Uterus (tissue), 4 donors: ENCODE measurements around the gene PYGO2. TPM values are rescaled to one million over a fixed set of nuclear protein-coding genes. Genes with fewer than 3 reads are reported as not detected.

Experiments
- DNase-seq, 2 donors: peaks; one replicate each; pipeline ENCODE4 v3.0.0-alpha.2; 2019 to 2020
- H3K27ac ChIP-seq, 2 donors: fragments of 200-600 bp; sonication (generic); 1 replicate in 1 of 2; 2 replicates in 1 of 2; pipeline ENCODE4 v1.5.1; 2016 to 2018
- H3K27me3 ChIP-seq, 2 donors: fragments of 200-600 bp; sonication (generic); one replicate each; pipeline ENCODE4 v1.5.1; 2018 to 2019; ENCODE audit warnings: control low read depth in 1 of 2
- H3K36me3 ChIP-seq, 2 donors: fragments of 200-600 bp; sonication (generic); one replicate each; pipeline ENCODE4 v1.5.1; 2019; ENCODE audit warnings: control low read depth in 1 of 2
- H3K4me1 ChIP-seq, 2 donors: fragments of 200-600 bp; sonication (generic); one replicate each; pipeline ENCODE4 v1.5.1; 2018 to 2019; ENCODE audit warnings: control low read depth in 1 of 2
- H3K4me3 ChIP-seq, 2 donors: fragments of 200-600 bp; sonication (generic); 1 replicate in 1 of 2; 2 replicates in 1 of 2; pipeline ENCODE4 v1.5.1; 2018 to 2019; ENCODE audit warnings: mild to moderate bottlenecking in 1 of 2
- H3K9me3 ChIP-seq, 2 donors: fragments of 200-600 bp; sonication (generic); one replicate each; pipeline ENCODE4 v1.5.1; 2019; ENCODE audit warnings: control low read depth in 1 of 2
- POLR2A ChIP-seq, 2 donors: fragments of 450-650 bp; IDR thresholded peaks; one replicate each; pipeline ENCODE4 v1.6.1; 2016; ENCODE audit warnings: antibody characterized with exemption in 2 of 2, mild to moderate bottlenecking in 1 of 2, moderate library complexity in 1 of 2
- intact Hi-C: fragments of 100-400 bp; cut with DNase I; formaldehyde crosslinking; loops from one replicate; pipeline ENCODE4 v1.15.1; 2023; ENCODE audit warnings: low total_unique reads
- total RNA-seq, 4 donors: library from RNA; depleted of rRNA in 3 of 4; stranded (reverse); fragments of >200 nt in 3 of 4; gene quantifications; one replicate each; pipeline versions ENCODE4 v1.1.0 to v1.2.4, GENCODE V29; 2014 to 2023
- TF ChIP-seq, protein P1 (sequence below), 4 experiments: fragments of 200-600 bp in 2 of 4; fragments of 450-650 bp in 2 of 4; sonication (generic) in 2 of 4; IDR thresholded peaks; one replicate each; pipeline ENCODE4 v1.5.1; 2016 to 2019; ENCODE audit warnings: antibody characterized with exemption in 4 of 4, mild to moderate bottlenecking in 2 of 4, moderate library complexity in 1 of 4
- donor health status: DM: yes; HTN: yes; CAD: no.

The PYGO2 gene
- total RNA-seq, 4 donors from 2014 or later, result 10.0 to 36.4 (median 15.9) TPM

GRCh38 chr1:154959426-154959780 is 2.2 kb downstream of the PYGO2 start:
- intact Hi-C loops, result no loop called here
- TF ChIP-seq, protein P1, sequence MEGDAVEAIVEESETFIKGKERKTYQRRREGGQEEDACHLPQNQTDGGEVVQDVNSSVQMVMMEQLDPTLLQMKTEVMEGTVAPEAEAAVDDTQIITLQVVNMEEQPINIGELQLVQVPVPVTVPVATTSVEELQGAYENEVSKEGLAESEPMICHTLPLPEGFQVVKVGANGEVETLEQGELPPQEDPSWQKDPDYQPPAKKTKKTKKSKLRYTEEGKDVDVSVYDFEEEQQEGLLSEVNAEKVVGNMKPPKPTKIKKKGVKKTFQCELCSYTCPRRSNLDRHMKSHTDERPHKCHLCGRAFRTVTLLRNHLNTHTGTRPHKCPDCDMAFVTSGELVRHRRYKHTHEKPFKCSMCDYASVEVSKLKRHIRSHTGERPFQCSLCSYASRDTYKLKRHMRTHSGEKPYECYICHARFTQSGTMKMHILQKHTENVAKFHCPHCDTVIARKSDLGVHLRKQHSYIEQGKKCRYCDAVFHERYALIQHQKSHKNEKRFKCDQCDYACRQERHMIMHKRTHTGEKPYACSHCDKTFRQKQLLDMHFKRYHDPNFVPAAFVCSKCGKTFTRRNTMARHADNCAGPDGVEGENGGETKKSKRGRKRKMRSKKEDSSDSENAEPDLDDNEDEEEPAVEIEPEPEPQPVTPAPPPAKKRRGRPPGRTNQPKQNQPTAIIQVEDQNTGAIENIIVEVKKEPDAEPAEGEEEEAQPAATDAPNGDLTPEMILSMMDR (IDR thresholded peaks at IDR 0.05), result no peak
- no peak for TF ChIP-seq POLR2A (IDR thresholded peaks at IDR 0.05)
- Histone ChIP-seq H3K27me3 (no peaks in the 10 kb centered on the region), H3K9me3 (no peaks in the 10 kb centered on the region), H3K27ac (no peak overlapping the region), H3K4me1 (peaks cover 3 to 18% of the 10 kb centered on the region in 2 donors), H3K36me3 (no peaks in the 10 kb centered on the region), H3K4me3 (no peak overlapping the region)
- no peak for DNase-seq

DNA sequence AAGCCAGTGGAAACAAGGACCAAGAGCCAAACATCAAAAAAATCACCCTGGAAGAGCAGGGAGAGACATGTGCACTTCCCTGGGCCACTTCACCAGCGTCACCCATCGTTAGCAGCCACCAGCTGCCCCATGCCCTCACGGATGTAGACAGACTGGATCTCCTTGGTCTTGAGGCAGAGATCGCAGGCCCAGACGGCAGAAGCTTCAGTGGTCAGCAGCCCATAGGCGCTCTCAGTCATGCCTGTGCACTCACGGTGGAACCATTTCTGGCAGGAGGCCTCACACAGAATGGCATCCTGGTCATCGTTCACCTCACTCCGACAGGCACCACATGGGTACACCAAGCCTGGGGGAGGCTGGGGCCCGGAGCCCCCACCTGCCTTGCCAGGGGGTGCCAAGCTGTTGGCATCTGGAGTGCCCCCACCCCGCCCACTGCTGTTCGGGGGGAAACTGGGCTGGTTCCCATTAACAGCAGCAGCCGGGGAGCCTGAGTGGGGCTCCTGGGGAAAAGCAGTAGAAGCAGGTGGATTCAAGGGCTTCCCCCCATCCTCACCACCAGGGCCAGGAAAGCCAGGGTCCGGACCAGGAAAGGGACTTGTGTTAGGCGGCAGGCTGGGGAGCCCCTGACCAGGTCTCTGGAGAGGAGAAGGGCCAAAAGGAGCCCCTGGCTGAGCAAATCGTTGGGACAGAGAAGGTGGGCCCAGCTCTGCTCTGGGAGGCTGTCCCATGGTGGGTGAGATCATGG is 2.7 kb downstream of the PYGO2 start:
- H3K4me3 ChIP-seq, result no peak overlapping the region
- peaks cover 3 to 20% of the 10 kb centered on the region in 2 donors for H3K4me1 ChIP-seq
- H3K27me3 ChIP-seq, result no peaks in the 10 kb centered on the region
- TF ChIP-seq, protein P1 (IDR thresholded peaks at IDR 0.05), result no peak
- TF ChIP-seq POLR2A (IDR thresholded peaks at IDR 0.05), result no peak
- no peak for DNase-seq
- H3K9me3 ChIP-seq, result no peaks in the 10 kb centered on the region
- intact Hi-C loops, result no loop called here
- no peak overlapping the region for H3K27ac ChIP-seq
- no peaks in the 10 kb centered on the region for H3K36me3 ChIP-seq

DNA sequence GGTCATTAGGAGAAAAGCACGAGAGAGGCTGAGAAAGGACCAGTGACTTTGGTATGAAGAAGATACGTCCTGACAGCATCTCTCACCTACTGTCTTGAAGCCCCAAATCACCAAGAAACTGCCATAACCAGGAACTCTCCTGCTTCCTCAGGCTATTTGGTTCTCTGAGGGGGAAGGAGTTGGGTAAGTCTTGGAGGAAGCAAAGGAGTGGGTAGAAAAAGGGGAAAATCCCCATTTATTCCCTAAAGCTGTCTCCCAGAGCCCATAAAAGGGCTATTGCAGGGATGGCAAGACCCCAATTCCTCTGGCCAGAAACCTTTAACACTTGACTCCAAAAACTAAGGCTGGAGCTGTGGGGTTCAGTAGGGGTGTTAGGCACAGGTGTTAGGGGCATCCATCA is 3.5 kb downstream of the PYGO2 start:
- intact Hi-C loops, result no loop called here
- Histone ChIP-seq H3K4me3 (no peak overlapping the region), H3K27ac (no peak overlapping the region), H3K4me1 (peaks cover 3 to 26% of the 10 kb centered on the region in 2 donors), H3K27me3 (no peaks in the 10 kb centered on the region), H3K36me3 (no peaks in the 10 kb centered on the region), H3K9me3 (no peaks in the 10 kb centered on the region)
- DNase-seq, result no peak
- no peak for TF ChIP-seq POLR2A (IDR thresholded peaks at IDR 0.05)
- TF ChIP-seq, protein P1 (IDR thresholded peaks at IDR 0.05), result no peak

DNA sequence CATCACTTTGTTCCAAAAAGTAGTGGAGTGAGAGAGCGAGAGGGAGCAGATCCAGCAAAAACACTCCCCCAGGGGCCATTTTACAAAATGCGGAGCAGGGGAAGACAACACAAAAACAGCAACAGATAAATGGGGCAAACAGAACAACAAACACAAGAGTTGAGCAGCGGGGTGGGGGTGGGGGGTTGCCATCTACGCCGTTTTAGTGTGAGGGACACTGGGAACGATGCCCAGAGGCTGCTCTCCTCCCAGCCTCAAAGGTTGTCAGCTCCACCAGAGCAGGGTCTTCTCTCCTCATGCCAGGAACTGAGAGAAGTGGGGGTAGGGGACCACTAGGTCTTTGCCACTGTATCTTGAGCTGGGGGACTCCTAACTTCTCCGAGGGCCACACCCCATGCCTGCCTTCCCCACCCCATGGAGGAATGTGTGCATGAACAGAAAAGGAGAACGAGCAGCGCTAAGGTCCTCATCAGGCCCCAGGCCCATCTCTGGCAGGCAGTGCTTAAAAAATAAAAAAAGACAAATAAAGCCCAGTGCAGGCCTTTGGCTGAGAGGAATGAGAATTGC is 4.4 kb downstream of the PYGO2 start:
- H3K4me1 ChIP-seq, result peaks cover 3 to 22% of the 10 kb centered on the region in 2 donors
- H3K27ac ChIP-seq, result peak overlapping the region; percentile 5 to 76
- intact Hi-C loops, result no loop called here
- no peak overlapping the region for H3K4me3 ChIP-seq
- no peak for DNase-seq
- no peaks in the 10 kb centered on the region for H3K9me3 ChIP-seq
- H3K27me3 ChIP-seq, result no peaks in the 10 kb centered on the region
- TF ChIP-seq, protein P1 (IDR thresholded peaks at IDR 0.05), result no peak
- no peak for TF ChIP-seq POLR2A (IDR thresholded peaks at IDR 0.05)
- H3K36me3 ChIP-seq, result no peaks in the 10 kb centered on the region

- H3K27me3 ChIP-seq, result no peaks in the 10 kb centered on the region
- no peak for TF ChIP-seq POLR2A (IDR thresholded peaks at IDR 0.05)
- TF ChIP-seq, protein P1 (IDR thresholded peaks at IDR 0.05), result no peak
- peak overlapping the region; percentile 76 to 79 for H3K27ac ChIP-seq
- peak overlapping the region; percentile 48 to 57 for H3K4me3 ChIP-seq
- peaks cover 3 to 22% of the 10 kb centered on the region in 2 donors for H3K4me1 ChIP-seq
- intact Hi-C loops, result no loop called here
- peak in 1 of 2 donors; percentile 46 for DNase-seq
- H3K36me3 ChIP-seq, result no peaks in the 10 kb centered on the region
- H3K9me3 ChIP-seq, result no peaks in the 10 kb centered on the region
Observed at GRCh38 chr1:154956544-154956941, 5.0 kb downstream of the PYGO2 start.
